GM12875 (cell line): ENCODE data around the gene HTR3C.

ENCODE experiments used
- H3K4me3 ChIP-seq: one replicate; pipeline ENCODE4 v1.5.1; 2011; ENCODE audit warnings: low read depth, low read length, control low read depth
- CTCF ChIP-seq: IDR thresholded peaks from 2 replicates; pipeline ENCODE4 v1.5.1; 2011; ENCODE audit warnings: low read depth, mild to moderate bottlenecking, control low read depth, inconsistent platforms, low read length, moderate library complexity, borderline replicate concordance; ENCODE audit not compliant: insufficient read depth

Gene HTR3C

GRCh38 chr3:184081116-184081830 lies 28.4 kb downstream of the HTR3C start:
- H3K4me3 ChIP-seq: no peak overlapping the region
- TF ChIP-seq CTCF: no peak

GRCh38 chr3:184082034-184082433 lies 29.2 kb downstream of the HTR3C start:
- H3K4me3 ChIP-seq: no peak overlapping the region
- no peak for TF ChIP-seq CTCF

GRCh38 chr3:184082465-184082864 lies 29.6 kb downstream of the HTR3C start:
- H3K4me3 ChIP-seq: no peak overlapping the region
- no peak for TF ChIP-seq CTCF

- no peak overlapping the region for H3K4me3 ChIP-seq
- no peak for TF ChIP-seq CTCF
Observed at GRCh38 chr3:184085389-184085852, 32.6 kb downstream of the HTR3C start.

- H3K4me3 ChIP-seq: no peak overlapping the region
- no peak for TF ChIP-seq CTCF
Observed at GRCh38 chr3:184092199-184092598, 39.4 kb downstream of the HTR3C start.

GRCh38 chr3:184096811-184097383 lies 44.0 kb downstream of the HTR3C start, which contains the start of gene HTR3E:
Gene HTR3E, plus strand, starts transcription at chr3:184097064. Its CDS starts 466 bp downstream, at chr3:184097530.
- no peak for TF ChIP-seq CTCF
- no peak within 1 kb of the TSS for H3K4me3 ChIP-seq

- TF ChIP-seq CTCF: no peak
- H3K4me3 ChIP-seq: no peak overlapping the region
Observed at GRCh38 chr3:184097556-184097955, 44.7 kb downstream of the HTR3C start.
